SHP77 (cell line): ENCODE measurements around the gene SOX18.

ENCODE experiments used
- DNase-seq, 2 experiments: peaks; one replicate each; lab custom pipeline; 2025; lab: John Stamatoyannopoulos, UW

SOX18 gene

GRCh38 chr20:64080813-64081623 is 31.6 kb upstream of the SOX18 start:
- no peak for DNase-seq

GRCh38 chr20:64080013-64080812 is 30.8 kb upstream of the SOX18 start, which contains the start of gene OPRL1:
OPRL1 (plus strand) TSS chr20:64080082; CDS start chr20:64092721, 12,639 bp downstream.
- DNase-seq = no peak

GRCh38 chr20:64079273-64080012 is 30.0 kb upstream of the SOX18 start, which contains the start of gene RGS19:
RGS19 (minus strand) TSS chr20:64079518; CDS start chr20:64076886, 2,632 bp downstream.
- peak; percentile 39 to 85 for DNase-seq

- DNase-seq = no peak
Measured at GRCh38 chr20:64078934-64079272, 29.5 kb upstream of the SOX18 start.

- no peak for DNase-seq
Measured at GRCh38 chr20:64077876-64078551, 28.6 kb upstream of the SOX18 start.

- no peak for DNase-seq
Measured at GRCh38 chr20:64077541-64077875, 28.1 kb upstream of the SOX18 start.

GRCh38 chr20:64077094-64077493 is 27.7 kb upstream of the SOX18 start:
- DNase-seq = no peak

- DNase-seq = no peak
Measured at GRCh38 chr20:64076061-64076997, 26.9 kb upstream of the SOX18 start.

- no peak for DNase-seq
Measured at GRCh38 chr20:64075556-64075955, 26.1 kb upstream of the SOX18 start.

GRCh38 chr20:64074963-64075362 is 25.5 kb upstream of the SOX18 start:
- DNase-seq = no peak

GRCh38 chr20:64074184-64074789 is 24.8 kb upstream of the SOX18 start:
- no peak for DNase-seq

- no peak for DNase-seq
Measured at GRCh38 chr20:64073476-64074183, 24.2 kb upstream of the SOX18 start.

GRCh38 chr20:64072498-64073063 is 23.1 kb upstream of the SOX18 start:
- no peak for DNase-seq

- DNase-seq = no peak
Measured at GRCh38 chr20:64071341-64072332, 22.2 kb upstream of the SOX18 start.

- no peak for DNase-seq
Measured at GRCh38 chr20:64070244-64070993, 21.0 kb upstream of the SOX18 start.

- peak in 1 of 2 experiments; percentile 73 for DNase-seq
Measured at GRCh38 chr20:64069614-64070243, 20.3 kb upstream of the SOX18 start.

- DNase-seq = no peak
Measured at GRCh38 chr20:64069209-64069613, 19.8 kb upstream of the SOX18 start.
